GM12874 (cell line): ENCODE measurements around the gene TRPV4.
A peak's percentile ranks its signal among the peaks of the same experiment; 100 is the strongest.

Experiments used
- TF ChIP-seq, protein P1 (sequence below): IDR thresholded peaks from 2 replicates; pipeline ENCODE4 v1.5.1; 2011; ENCODE audit warnings: low read depth, mild to moderate bottlenecking, control low read depth, low read length, moderate library complexity; ENCODE audit not compliant: insufficient read depth

Gene TRPV4

DNA sequence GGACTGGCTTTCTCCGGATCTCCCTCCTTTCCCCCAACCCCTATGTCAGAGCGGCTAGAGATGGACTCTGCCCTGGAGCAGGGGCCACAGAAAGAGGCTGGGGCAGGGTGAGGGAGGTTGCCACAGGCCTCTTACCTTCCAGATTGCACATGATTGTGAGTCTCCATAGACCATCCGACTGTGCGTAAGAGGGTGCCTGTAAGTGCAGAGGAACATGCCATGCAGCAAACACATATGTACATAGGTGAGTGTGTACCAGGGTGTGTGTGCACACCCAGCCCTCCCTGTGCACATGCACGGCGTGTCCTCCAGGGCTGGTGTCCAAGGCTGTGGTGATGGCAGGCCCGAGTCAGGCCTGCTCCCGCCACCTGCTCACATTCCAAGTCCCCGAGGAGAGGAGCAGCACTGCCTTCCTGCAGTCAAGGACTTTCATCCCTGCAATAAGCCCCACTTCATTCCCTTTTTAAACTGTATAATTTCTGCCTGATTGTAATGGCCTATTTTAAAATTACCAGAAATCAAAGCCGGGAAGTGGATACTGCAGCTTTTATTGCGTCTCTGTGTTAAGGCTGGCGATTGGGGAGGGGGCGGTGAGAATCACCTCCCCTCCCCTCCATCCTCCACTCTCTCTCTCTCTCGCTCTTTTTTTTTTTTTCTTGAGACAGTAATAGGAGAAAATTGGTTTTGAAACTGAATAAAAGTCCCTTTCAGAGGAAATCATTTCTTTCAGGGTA is 91.1 kb downstream of the TRPV4 start:
- TF ChIP-seq, protein P1, sequence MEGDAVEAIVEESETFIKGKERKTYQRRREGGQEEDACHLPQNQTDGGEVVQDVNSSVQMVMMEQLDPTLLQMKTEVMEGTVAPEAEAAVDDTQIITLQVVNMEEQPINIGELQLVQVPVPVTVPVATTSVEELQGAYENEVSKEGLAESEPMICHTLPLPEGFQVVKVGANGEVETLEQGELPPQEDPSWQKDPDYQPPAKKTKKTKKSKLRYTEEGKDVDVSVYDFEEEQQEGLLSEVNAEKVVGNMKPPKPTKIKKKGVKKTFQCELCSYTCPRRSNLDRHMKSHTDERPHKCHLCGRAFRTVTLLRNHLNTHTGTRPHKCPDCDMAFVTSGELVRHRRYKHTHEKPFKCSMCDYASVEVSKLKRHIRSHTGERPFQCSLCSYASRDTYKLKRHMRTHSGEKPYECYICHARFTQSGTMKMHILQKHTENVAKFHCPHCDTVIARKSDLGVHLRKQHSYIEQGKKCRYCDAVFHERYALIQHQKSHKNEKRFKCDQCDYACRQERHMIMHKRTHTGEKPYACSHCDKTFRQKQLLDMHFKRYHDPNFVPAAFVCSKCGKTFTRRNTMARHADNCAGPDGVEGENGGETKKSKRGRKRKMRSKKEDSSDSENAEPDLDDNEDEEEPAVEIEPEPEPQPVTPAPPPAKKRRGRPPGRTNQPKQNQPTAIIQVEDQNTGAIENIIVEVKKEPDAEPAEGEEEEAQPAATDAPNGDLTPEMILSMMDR = no peak

DNA sequence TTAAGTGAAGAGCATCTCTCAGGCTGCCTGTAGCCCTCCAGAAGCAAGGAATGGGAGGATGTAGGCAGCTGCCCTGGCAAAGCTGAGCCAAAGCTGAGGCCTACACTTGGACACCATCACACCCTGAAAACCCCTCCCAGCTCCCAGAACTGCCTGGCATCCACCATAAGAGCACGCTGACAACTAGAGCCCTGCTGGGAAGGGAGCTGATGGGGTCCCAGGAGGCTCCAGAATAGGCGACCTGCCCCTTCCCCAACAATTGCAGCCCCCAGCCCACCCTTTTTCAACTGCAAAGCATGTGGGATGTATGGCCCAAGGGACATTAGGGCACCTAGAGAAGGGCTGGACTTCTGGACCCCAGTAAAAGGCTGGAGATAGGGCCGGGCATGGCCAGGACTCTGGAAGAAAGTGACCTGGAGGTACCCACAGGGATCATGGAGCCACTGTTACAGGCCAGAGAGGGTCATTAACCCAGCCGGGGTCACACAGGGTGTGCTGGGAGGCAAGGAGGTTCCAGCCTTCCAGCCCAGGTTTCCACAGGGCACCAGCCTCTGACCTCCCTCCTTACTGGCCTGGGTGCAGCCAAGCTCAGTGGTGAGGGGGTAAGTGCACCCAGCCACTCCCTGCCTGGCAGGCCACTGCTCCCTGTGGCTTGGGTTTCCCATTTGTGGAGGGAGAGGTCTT is 91.8 kb downstream of the TRPV4 start:
- TF ChIP-seq, protein P1 = no peak

DNA sequence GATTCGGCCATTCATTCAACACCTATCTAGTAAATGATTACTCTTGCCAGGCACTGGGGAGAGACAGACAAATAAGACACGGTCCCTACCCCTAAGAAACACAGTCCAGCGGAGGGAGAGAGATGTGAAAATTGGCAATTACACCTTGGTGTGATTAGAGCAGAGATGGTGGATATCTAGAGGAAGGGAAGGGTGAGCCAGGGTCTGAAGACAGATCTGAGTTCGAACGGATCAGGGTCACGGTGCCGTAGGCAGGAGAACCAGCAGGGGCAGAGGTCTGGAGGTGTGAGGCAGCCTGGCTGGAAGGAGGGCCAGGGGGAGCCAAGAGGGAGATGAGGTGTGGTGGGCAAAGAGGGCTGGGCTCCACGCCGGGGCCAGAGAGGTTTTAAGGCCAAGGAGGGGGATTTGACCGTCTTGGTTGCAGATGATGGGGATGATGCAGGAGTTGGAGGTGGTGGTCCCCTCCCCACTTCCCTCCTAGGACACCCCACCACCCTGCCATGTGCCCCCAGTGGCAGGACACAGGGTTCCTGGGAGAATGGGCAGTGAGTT is 92.4 kb downstream of the TRPV4 start:
- TF ChIP-seq, protein P1 = no peak

DNA sequence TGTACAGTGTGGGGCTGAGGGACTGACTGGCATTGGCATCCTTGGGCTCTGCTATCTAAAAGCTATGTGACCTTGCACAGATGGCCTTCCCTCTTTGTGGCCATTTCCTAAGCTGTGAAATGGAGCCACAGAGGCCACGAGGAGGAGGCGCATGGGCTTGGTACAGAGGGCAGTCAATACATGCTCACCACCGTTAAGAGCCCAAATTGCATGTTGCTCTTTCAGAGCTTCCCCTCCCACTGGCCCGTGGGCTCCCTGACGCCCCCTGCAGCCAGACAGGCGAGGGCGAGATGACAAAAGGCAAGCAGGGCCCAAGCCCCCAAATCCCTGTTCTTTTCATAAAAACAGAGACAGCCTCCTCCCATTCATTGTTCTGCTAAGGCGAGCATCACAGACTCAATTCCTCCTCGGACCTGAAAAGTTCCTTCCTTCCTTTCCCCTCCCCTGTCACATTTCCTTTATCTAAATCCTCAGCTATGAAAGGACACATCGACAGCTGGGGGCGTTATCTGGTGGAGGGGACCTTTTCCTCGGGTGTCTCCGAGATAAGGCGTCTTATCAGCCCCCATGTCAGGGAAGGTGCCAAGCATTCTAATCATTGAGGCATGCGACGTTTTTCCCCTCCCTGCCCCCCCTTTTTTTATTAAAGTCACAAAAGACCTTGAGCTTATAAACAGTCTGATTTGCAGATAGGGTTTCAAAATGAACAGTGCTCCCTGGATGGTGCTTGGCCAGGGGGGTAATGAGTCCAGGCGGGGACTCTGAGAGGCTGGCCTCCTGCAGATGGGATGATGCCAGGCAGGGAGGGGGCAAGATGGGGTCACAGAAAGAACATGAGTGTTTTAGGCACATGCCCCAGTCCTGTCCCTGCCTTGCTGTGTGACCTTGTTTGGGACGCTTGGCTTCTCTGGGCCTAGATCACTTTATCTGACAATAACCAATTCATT is 93.2 kb downstream of the TRPV4 start:
- TF ChIP-seq, protein P1 = peak; percentile 44

DNA sequence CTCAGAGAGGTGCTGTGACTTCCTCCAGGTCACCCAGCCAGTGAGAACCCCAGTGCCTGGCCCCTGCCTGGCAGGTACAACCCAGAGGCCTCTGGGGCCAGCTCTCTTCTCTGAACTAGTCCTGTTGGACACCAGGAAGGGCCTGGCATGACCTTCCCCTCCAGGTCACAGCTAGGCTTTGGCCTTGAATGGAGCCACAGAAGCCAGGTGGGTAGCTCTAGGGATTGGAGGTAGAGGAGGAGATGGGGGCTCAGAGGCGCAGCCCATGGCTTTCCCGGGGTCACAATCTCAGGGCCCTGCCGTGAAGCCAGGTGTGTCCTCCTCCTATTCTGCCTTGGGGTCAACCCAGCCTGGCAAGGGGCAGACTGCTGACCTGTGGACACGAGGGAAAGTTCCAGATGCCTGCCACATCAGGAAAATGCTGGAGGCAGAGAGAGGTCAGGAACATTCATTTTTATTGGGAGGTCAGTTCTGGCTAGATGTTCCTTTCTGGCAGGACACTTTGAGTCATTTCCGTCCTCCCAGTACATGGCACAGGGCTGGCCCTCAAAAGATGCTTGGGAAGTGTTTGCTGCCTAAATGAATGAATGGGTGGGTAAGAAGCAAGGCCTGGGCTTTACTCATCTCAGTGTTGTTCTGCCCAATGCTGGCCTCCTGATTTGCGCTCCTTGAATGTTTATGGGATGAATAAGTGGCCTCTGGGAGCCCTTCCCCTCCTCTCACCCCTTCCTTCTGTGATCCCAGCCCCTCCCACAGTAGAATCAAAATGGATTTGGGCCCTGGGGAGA is 94.1 kb downstream of the TRPV4 start:
- TF ChIP-seq, protein P1 = no peak

DNA sequence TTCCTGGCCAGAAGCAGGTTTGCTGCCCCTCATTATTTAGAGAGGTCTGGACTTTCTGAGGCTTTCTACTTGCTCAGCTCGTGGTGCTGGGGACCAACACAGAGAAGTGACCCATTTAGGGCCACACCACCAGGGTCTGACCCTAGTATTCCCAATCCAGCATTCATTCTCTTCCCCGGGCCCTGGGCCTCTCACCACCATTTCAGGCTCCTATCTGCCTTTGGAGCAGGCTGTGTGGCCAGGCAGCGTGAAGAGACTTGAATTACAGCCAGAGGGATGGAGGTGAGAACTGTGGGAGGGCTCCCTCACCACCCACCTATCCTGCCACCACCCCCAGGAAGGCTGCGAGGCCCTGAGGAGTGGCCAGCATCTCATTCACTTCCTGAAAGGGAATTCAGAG is 95.0 kb downstream of the TRPV4 start:
- TF ChIP-seq, protein P1 = no peak
